Activated CD8-positive, alpha-beta memory T cell treated with anti-CD3 and anti-CD28 coated beads, Interleukin-2, amount 50 U/mL, for 1 hour (primary cell): ENCODE measurements around the gene ZNF468.
"Not testable (repeated sequence)": the region's sequence is repeated elsewhere in the genome, so short reads cannot be mapped to it uniquely, and the experiment has no call there.

ENCODE experiments used
- DNase-seq: peaks from one replicate; pipeline ENCODE4 v3.0.0-alpha.2; 2020; ENCODE audit errors: extremely low read depth

Gene ZNF468

DNA sequence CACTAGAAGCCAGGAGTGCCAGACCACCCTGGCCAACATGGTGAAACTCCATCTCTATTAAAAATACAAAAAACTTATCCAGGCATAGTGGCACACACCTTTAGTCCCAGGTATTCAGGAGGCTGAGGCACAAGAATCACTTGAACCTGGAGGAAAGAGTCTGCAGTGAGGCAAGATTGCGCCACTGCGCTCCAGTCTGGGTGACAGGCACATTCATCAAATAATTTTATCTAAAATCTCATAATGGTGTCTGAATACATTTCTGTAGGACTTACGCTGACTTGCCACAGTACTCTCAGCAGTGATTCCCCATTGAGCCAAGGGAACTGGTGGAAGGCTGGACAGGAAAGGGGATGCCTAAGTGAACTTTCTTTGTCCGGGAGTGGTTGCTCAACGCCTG lies 31.7 kb downstream of the ZNF468 start:
- no peak for DNase-seq

DNA sequence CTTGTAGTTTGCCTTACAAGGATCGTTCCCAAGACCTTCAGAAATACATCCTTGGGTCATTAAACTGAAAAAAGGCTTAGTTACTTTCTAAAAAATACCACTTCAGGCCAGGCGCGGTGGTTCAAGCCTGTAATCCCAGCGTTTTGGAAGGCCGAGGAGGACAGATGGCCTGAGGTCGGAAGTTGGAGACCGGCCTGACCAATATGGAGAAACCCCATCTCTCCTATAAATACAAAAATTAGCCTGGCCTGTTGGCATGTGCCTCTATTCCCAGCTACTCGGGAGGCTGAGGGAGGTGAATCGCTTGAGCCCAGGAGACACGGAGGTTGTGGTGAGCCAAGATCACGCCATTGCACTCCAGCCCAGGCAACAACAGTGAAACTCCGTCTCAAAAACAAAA lies 33.7 kb downstream of the ZNF468 start:
- no peak for DNase-seq

DNA sequence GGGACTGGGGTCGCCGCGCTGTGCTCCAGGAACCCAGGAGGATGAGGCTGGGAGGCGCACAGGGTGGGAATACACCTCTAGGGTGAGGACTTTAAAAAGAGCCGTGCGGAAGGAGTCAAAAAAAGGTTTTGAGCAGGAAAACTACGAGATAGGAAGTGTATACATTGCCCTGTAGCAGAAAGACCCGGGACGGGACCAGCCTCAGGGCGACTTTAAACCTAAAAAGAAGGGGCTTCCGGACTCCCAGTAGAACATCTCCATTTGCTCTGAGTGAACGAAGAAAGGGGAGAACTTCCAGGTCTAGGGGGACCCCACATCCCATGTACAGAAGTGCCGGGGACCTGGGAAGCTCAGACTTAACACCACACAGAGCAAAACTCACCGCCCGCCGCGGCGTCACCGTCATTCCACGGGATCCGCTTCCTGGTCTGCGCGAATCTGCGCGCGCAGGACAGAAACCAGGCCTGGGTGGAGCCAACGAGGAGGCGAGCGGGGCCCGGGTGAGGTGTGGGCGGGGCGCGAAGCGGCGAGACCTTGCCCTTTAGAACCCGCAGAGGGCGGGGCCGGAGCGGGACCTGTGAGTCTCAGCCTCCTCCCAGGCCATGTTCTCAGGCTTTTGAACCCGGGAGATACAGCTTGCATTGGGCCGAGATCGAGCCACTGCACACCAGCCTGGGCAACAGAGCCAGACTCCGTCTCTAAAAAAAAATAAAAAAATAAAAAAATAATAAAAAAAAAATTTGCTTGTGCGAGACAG lies 36.0 kb downstream of the ZNF468 start, which contains the start of gene ZNF28:
Gene ZNF28, minus strand, starts transcription at position 430 of the 757 bp plus-strand sequence. CDS start 3,675 bp downstream, outside the sequence.
- DNase-seq, result peak; percentile 9

- DNase-seq, result not testable (repeated sequence)
Observed at GRCh38 chr19:52820472-52821203, 36.8 kb downstream of the ZNF468 start.

DNA sequence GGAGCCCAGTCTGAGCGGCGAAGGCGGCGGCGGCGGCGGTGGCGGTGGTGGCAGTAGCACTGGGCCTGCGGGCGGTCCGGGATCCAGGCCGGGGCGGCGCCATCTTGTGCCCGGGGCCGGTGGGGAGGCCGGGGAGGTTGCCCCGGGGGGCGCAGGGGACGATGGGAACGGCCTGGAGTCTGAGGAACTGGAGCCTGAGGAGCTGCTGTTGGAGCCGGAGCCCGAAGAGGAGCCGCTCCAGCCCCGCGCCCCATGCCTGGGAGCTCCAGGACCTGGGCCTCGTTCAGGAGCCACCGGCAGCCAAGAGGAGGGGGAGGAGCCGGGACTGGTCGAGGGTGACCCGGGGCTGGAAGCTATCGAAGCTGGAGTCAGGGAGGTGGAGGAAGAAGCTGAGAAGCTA lies 47.6 kb downstream of the ZNF468 start:
- no peak for DNase-seq

GRCh38 chr19:52799950-52800640 lies 57.3 kb downstream of the ZNF468 start:
- DNase-seq, result not testable (repeated sequence)

DNA sequence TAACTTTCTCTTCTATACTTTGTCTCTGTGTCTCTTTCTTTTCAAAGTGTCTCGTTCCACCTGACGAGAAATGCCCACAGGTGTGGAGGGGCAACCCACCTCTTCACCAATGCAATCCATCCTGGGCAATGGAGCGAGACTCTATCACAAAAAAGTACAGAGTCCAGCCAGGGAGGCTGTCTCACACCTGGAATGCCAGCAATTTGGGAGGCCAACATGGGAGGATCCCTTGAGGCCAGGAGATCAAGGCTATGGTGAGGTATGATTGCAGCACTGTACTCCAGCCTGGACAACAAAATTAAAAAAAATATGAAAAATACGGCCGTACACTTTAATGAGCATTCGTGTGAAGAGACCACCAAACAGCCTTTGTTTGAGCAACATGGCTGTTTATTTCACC lies 68.0 kb downstream of the ZNF468 start:
- no peak for DNase-seq
